Transverse colon (tissue), 4 donors: ENCODE results near the gene RABGGTB. TPM values are rescaled to one million over a fixed set of nuclear protein-coding genes. Genes with fewer than 3 reads are reported as not detected.

Source experiments
- DNase-seq: peaks from one replicate; pipeline ENCODE4 v3.0.0-alpha.2; 2019
- H3K27ac ChIP-seq, 4 donors: fragments of 200-600 bp; sonication (generic); 2 replicates each; pipeline ENCODE4 v1.5.1; 2016 to 2018; ENCODE audit warnings: inconsistent platforms in 4 of 4
- H3K27me3 ChIP-seq: fragments of 200-600 bp; sonication (generic); 2 replicates; pipeline ENCODE4 v1.5.1; 2017; ENCODE audit warnings: inconsistent platforms
- H3K36me3 ChIP-seq, 4 donors: fragments of 200-600 bp; sonication (generic); 2 replicates each; pipeline ENCODE4 v1.5.1; 2017 to 2019; ENCODE audit warnings: inconsistent platforms in 4 of 4
- H3K4me1 ChIP-seq, 4 donors: fragments of 200-600 bp; sonication (generic); 2 replicates each; pipeline ENCODE4 v1.5.1; 2017 to 2020; ENCODE audit warnings: inconsistent platforms in 4 of 4
- H3K4me3 ChIP-seq, 4 donors: fragments of 200-600 bp; sonication (generic); 1 replicate in 1 of 4; 2 replicates in 3 of 4; pipeline versions ENCODE4 v1.5.1 to v1.6.1; 2017 to 2019; ENCODE audit warnings: inconsistent platforms in 4 of 4
- H3K9me3 ChIP-seq, 2 donors: fragments of 200-600 bp; sonication (generic); 2 replicates each; pipeline ENCODE4 v1.5.1; 2017 to 2019; ENCODE audit warnings: inconsistent platforms in 2 of 2
- CTCF ChIP-seq, 5 experiments: fragments of 200-600 bp in 3 of 5; fragments of 450-650 bp in 2 of 5; sonication (generic) in 3 of 5; IDR thresholded peaks; 1 replicate in 2 of 5; 2 replicates in 3 of 5; pipeline ENCODE4 v1.5.1; 2016 to 2017; ENCODE audit warnings: antibody characterized with exemption in 5 of 5, inconsistent platforms in 3 of 5, mild to moderate bottlenecking in 2 of 5, moderate library complexity in 1 of 5
- EP300 ChIP-seq: sonication (generic); formaldehyde crosslinking; IDR thresholded peaks from one replicate; pipeline ENCODE4 v1.6.1; 2017; ENCODE audit warnings: antibody characterized with exemption, low read depth
- POLR2A ChIP-seq: fragments of 450-650 bp; IDR thresholded peaks from one replicate; pipeline ENCODE4 v1.6.1; 2016; ENCODE audit warnings: antibody characterized with exemption, mild to moderate bottlenecking, moderate library complexity
- POLR2AphosphoS5 ChIP-seq, 3 donors: sonication (generic); formaldehyde crosslinking; IDR thresholded peaks; one replicate each; pipeline ENCODE4 v1.6.1; 2016; ENCODE audit warnings: antibody characterized with exemption in 3 of 3
- WGBS, 2 donors: methylation state at CpG; one replicate each; pipeline ENCODE4 v1.1.5; 2018; ENCODE audit warnings: low coverage in 1 of 2; 5-methylcytosine and 5-hydroxymethylcytosine counted together
- in situ Hi-C, 4 donors: fragments of 200-750 bp; cut with MboI; loops; one replicate each; pipeline versions ENCODE4 v1.15.0 to v1.15.1; 2017; ENCODE audit warnings: low sequenced_read_pairs in 3 of 4, low pct_ligation_motif_present in 1 of 4, low pct_unique_long_range_greater_than_20kb in 1 of 4
- intact Hi-C: fragments of 100-400 bp; cut with DNase I; formaldehyde crosslinking; loops from one replicate; pipeline ENCODE4 v1.15.1; 2023; ENCODE audit warnings: low total_unique reads
- small RNA-seq, 4 donors: library from RNA; depleted of rRNA; stranded (forward); fragments of <200 nt; gene quantifications; one replicate each; pipeline ENCODE3, GENCODE V24; 2016
- total RNA-seq, 4 donors: library from RNA; depleted of rRNA; stranded (reverse); fragments of >200 nt; gene quantifications; one replicate each; pipeline ENCODE4 v1.1.0, GENCODE V29; 2016

The RABGGTB gene
- total RNA-seq, 4 donors from 2014 or later: 21.3 to 126 (median 68.4) TPM

GRCh38 chr1:75836528-75837100, 50.6 kb downstream of the RABGGTB start:
- H3K4me3 ChIP-seq: no peak overlapping the region
- TF ChIP-seq CTCF (IDR thresholded peaks at IDR 0.05): no peak
- no peak for TF ChIP-seq POLR2AphosphoS5 (IDR thresholded peaks at IDR 0.05)
- TF ChIP-seq POLR2A: no peak
- TF ChIP-seq EP300: no peak
- WGBS, 2 donors: 52 to 63% methylated on average over 1 to 2 of the region's 2 CpGs
- in situ Hi-C loops (no loop called here), intact Hi-C loops (no loop called here)
- H3K9me3 ChIP-seq: no peaks in the 10 kb centered on the region
- no peak overlapping the region for H3K27ac ChIP-seq
- no peaks in the 10 kb centered on the region for H3K36me3 ChIP-seq
- H3K27me3 ChIP-seq: no peaks in the 10 kb centered on the region
- DNase-seq: no peak
- H3K4me1 ChIP-seq: no peaks in the 10 kb centered on the region

- TF ChIP-seq CTCF (IDR thresholded peaks at IDR 0.05) (no peak), EP300 (no peak), POLR2A (no peak), POLR2AphosphoS5 (IDR thresholded peaks at IDR 0.05) (no peak)
- no peaks in the 10 kb centered on the region for H3K36me3 ChIP-seq
- no peaks in the 10 kb centered on the region for H3K27me3 ChIP-seq
- intact Hi-C loops: no loop called here
- no peak overlapping the region for H3K27ac ChIP-seq
- no peak overlapping the region for H3K4me3 ChIP-seq
- in situ Hi-C loops: no loop called here
- WGBS, 2 donors: 71 to 86% methylated on average over 2 of the region's 2 CpGs
- no peak for DNase-seq
- no peaks in the 10 kb centered on the region for H3K9me3 ChIP-seq
- H3K4me1 ChIP-seq: no peaks in the 10 kb centered on the region
Observed at GRCh38 chr1:75838079-75838478, 52.0 kb downstream of the RABGGTB start.

- H3K27ac ChIP-seq: no peak overlapping the region
- DNase-seq: no peak
- H3K27me3 ChIP-seq: no peaks in the 10 kb centered on the region
- intact Hi-C loops (no loop called here), in situ Hi-C loops (no loop called here)
- H3K4me3 ChIP-seq: no peak overlapping the region
- no peaks in the 10 kb centered on the region for H3K4me1 ChIP-seq
- H3K9me3 ChIP-seq: no peaks in the 10 kb centered on the region
- H3K36me3 ChIP-seq: no peaks in the 10 kb centered on the region
- no peak for TF ChIP-seq POLR2AphosphoS5 (IDR thresholded peaks at IDR 0.05)
- no peak for TF ChIP-seq POLR2A
- TF ChIP-seq EP300: no peak
- TF ChIP-seq CTCF (IDR thresholded peaks at IDR 0.05): no peak
Observed at GRCh38 chr1:75841421-75841820, 55.4 kb downstream of the RABGGTB start.

Small RNA genes lying within 50 kb of the gene (small RNA-seq; reads per million reads assigned to genes)
- gene SNORD45A (0 reads per million in 4 donors), gene SNORD45B (0 reads per million in 4 donors), gene SNORD45C (0 reads per million in 4 donors)

Other genes starting within 250 kb of the RABGGTB start
- 1 to 10 TPM in 3 of 4 donors, not detected in 1; 2.2 to 5.2 (median 3.3) TPM for gene SLC44A5, start 175.1 kb upstream of the RABGGTB start, total RNA-seq
- gene ACADM, start 61.5 kb upstream of the RABGGTB start, total RNA-seq: 100 to 1,000 TPM in 2 of 4 donors, 10 to 100 TPM in 2; 34.4 to 138 (median 91.5) TPM
- under 1 TPM in 2 of 4 donors, not detected in 2; 0.20 to 0.48 TPM for gene MSH4, start 10.6 kb downstream of the RABGGTB start, total RNA-seq
- not detected for gene ASB17, start 146.1 kb downstream of the RABGGTB start, total RNA-seq